ENCODE data around the gene RGS1.

DNA sequence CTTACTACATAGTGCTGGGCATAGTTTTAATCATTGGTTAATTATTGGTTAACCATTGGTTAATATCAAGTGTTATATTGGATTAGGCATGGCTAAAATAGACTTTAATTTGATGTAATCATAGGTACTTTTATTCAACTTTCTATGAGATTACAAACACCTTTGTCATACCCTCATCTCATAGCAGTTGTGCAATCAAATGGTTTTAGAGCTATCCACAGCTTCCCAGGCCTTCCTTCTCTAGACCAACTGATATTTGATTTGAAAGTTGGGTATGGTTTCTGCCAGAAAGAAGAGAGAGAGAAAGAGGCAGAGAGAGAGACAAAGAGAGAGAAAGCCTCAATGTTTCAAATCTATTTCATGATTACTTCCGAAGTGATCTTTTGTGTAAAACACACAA is 9.6 kb upstream of the RGS1 start:
- TF ChIP-seq, protein P1, sequence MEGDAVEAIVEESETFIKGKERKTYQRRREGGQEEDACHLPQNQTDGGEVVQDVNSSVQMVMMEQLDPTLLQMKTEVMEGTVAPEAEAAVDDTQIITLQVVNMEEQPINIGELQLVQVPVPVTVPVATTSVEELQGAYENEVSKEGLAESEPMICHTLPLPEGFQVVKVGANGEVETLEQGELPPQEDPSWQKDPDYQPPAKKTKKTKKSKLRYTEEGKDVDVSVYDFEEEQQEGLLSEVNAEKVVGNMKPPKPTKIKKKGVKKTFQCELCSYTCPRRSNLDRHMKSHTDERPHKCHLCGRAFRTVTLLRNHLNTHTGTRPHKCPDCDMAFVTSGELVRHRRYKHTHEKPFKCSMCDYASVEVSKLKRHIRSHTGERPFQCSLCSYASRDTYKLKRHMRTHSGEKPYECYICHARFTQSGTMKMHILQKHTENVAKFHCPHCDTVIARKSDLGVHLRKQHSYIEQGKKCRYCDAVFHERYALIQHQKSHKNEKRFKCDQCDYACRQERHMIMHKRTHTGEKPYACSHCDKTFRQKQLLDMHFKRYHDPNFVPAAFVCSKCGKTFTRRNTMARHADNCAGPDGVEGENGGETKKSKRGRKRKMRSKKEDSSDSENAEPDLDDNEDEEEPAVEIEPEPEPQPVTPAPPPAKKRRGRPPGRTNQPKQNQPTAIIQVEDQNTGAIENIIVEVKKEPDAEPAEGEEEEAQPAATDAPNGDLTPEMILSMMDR (conservative IDR thresholded peaks at IDR 0.05; ENCODE audit: low read length): no peak
- no peak for TF ChIP-seq EZH2phosphoT487 (IDR thresholded peaks at IDR 0.05; ENCODE audit: borderline replicate concordance, low read depth, low read length)

Data from OCI-LY7 (cell line).